HG03432 (cell line): ENCODE results near the gene ZNF512B.
"Not testable (repeated sequence)": the region's sequence is repeated elsewhere in the genome, so short reads cannot be mapped to it uniquely, and the experiment has no call there.

Source experiments
- ATAC-seq: cut with Tn5 transposase; IDR thresholded peaks from one replicate; pipeline ENCODE4 v1.9.1; 2021; ENCODE audit warnings: mild to moderate bottlenecking, moderate library complexity; ENCODE audit not compliant: unreplicated experiment

The ZNF512B gene

DNA sequence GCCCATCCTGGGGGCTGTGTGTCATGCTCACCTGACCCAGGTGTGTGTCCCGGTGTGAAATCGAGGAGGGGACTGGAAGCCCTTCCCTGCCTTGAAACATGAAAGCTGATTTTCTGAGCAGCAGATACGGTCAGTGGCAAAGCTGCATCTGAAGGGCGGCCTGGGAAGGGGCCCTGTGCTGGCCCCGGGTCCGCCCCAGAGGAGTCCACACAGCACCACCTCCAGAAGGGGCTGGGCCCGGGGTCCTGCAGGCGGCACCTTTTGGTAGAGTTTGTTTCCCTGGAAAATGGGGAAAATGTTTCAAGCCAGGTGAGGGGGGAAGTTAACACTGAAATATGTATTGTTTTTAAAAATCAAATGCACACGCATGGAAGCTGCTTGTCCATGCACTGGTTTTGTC is 34.3 kb downstream of the ZNF512B start:
- no peak for ATAC-seq

DNA sequence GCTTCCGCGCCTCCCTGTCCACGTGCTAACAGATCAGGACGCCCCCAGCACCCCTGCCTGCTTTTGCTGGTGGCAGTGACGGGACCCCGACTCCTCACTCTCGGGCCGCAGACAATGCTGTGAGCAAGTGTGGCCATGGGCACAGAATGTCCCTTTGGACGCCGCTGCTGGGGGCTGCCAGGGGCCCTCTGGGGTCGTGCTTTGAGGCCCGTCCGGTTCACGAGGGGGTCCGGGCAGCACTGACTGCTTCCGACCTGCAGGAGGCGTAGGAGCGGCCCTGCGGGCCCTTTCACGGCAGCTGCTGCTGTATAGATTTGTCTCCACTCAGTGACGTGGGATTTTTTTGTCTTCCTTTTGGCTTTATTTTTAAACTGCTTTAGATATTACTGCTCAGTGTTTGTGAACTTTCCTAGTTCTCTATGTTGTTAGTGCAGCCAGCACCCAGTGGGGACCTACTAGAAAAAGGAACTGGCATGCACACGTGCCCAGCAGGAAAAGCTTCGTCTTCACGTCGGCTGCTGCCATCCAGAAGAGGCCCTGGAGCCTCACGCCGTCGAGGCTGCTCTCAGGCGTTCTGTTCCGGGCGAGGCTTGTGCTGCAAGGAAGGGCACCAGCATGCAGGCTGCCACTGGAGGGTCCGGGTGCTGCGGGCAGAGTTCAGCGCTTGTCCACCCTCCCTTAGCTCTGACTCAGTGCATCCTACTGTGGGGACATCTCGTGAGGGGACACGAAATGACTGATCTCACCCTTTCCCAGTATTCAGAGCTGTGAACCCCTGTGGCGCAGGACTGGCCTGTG is 35.3 kb downstream of the ZNF512B start:
- ATAC-seq, result no peak

DNA sequence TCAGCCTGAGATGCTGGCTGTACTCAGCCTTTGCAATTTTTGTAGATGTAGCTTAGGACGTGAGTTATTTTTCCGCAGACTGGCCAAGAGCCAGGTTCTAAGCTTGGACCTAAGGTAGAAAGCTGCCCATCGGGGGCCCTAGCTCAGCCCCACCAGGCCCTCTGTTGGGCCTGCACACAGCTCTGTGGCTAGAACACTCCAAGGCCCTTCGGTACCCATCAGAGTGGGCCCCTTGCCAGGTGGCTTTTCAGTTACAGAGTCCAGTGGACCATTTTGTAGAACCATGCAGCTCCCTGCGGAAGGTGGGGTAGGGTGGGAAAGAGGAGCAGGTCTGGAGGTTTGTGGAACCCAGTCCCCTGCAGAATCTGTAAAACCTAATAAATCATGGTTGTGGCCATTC is 36.1 kb downstream of the ZNF512B start:
- ATAC-seq, result no peak

DNA sequence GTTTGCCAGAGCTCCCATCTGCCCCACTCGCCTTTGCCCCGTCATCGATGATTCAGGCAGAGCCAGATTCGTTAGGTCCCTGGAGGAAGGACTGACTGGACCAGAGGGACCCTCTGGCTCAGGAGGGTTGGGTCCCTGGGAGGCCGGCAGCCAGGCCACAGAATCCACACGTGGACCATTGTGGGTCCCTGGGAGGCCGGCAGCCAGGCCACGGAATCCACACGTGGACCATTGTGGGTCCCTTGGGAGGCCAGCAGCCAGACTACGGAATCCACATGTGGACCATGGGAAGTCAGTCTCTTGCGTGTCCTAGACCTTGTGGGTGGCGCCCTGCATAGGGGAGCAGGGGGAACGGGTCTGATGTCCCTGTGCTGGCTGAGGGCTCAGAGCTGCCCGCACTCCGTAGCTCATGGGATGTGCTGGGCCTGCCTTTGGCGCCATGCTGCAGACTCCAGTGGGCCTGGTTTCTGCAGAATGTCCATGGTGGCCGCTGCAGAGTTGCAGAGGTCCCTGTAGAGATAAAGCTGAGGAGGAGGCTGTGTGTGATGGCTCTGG is 37.0 kb downstream of the ZNF512B start:
- no peak for ATAC-seq

DNA sequence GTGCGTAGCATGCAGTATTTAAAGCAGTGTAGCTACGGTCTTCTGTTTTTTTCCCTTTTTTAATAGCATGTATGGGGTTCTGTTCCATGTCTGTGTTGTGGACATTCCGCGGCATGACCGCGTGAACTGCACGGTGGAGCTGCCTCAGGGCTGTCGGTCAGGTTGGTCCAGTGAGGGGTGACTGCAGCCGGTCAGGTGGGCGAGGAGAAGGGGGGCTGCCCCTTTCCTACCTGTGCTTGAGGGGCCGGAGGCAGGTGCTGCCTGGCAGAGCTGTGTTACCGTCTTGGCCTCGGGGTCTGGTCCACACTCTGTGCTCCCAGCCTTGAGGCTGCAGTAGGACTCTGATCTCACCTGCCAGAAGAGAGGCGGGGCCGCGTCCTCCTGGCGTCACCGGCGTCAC is 38.0 kb downstream of the ZNF512B start:
- no peak for ATAC-seq

DNA sequence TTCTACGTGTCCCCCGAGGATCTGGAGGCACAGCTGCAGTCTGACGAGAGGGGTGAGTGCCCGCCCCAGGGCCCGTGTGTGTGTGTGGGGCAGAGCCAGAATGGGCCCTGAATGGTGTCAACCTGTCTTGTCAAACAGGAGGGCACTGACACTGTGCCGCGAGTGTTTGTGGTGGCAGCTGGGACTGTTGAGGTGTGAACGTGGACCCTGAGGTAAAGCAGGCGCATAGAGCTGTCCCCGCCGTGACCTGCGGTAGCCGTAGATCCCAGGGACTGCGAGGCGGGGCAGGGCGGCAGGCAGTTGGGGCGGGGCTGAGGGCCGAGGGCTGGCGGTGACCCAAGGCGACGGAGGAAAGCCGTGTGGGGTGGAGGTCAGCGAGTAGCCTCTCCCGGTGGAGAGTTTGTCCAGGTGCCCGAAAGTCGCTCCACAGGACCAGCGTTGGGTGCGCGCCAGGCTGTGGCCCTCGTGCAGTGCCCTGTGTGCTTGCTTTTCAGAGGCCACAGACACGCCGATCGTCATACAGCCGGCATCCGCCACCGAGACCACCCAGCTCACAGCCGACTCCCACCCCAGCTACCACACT is 38.7 kb downstream of the ZNF512B start:
- ATAC-seq, result no peak

DNA sequence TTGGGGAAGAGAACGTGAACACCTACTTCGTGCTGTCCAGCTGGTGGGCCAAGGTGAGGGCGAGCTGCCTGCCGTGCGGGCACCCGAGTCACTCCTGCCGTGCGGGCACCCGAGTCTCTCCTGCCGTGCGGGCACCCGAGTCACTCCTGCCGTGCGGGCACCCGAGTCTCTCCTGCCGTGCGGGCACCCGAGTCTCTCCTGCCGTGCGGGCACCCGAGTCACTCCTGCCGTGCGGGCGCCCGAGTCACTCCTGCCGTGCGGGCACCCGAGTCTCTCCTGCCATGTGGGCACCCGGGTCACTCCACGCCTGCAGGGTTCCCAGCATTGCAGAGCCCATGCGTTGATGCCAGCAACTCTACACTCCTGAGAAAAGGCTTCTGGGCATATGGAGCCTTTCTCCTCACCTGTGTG is 40.3 kb downstream of the ZNF512B start:
- not testable (repeated sequence) for ATAC-seq

DNA sequence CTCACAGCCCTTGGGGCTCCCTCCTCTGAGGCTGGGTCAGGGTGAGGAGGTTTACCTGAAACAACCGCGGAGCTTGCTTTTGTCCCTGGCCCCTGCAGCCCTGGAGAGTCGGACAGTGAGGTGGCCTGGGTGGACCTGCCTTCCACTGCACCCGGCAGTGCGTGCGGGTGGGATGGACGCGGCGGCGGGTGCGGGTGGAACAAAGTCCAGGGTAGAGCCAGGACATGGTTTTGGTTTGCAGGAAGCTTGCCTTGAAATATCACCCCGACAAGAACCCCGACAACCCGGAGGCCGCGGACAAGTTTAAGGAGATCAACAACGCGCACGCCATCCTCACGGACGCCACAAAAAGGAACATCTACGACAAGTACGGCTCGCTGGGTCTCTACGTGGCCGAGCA is 40.7 kb downstream of the ZNF512B start:
- no peak for ATAC-seq

DNA sequence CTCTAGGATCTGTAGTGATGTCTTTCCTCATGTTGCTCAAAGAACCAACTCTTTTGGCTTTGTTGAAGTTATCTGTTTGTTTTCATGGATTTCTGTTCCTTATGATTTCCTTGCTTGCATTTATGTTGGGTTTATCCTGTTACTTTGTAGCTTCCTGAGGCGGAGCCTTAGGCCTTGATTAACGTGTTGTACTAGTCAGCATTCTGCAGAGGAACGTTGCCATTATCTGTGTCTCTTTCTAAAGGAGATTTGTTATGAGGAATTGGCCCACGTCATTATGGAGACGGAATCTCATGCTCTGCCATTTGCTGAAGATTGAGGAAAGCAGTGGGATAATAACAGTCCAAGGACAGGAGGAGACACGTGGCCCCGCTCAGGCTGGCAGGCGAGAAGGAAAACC is 43.4 kb downstream of the ZNF512B start:
- ATAC-seq, result no peak

DNA sequence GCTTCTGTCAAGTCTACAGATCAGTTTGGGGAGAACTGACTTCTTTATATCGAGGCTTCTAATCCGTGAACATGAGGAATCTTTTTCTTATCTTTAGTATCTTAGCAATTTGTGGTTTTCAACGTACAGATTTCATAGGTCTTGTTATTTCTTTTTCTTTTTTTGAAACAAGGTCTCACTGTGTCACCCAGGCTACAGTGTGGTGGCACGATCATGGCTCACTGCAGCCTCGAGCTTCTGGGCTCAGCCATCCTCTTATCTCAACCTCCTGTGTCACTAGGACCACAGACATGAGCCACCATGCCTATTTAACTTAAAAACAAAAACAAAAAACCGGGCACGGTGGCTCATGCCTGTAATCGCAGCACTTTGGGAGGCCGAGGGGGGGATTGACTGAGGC is 45.5 kb downstream of the ZNF512B start:
- ATAC-seq, result no peak

DNA sequence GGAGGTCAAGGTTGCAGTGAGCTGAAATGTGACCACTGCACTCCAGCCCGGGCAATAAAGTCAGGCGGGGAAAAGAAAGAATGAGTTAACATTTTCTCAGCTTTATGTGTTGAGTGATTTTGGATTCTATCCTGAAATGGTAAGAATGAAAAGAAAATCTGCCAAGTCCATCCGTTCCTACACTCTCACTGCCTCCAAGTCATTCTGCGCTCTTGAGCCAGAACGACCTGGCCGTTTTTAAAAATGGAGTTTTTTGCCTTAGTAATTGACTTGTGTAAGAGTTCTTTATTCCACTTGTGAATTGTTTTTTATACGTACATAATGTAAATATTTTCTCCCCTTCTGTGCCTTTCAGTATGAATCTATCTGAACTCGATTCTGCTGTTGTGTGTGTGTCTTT is 46.1 kb downstream of the ZNF512B start:
- ATAC-seq, result no peak

DNA sequence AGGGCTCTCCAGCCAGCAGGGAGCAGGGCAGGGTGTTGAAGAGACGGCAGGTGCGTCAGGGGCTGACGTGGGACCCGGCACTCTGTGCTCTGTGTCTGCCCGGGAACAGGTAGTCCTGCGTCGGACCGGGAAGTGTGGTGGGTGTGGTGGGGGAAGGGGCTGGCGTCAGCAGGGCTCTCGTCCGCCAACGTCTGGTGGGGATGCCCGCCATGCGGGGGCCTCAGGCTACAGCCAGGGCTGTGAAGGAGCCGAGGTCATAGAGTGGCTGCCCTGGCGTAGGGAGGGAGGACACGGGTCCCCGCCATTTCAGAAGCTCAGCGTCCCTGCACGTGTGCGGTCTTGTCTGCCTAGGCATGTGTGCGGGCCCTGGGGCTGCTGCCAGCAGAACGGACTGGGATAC is 49.5 kb downstream of the ZNF512B start:
- ATAC-seq, result no peak

DNA sequence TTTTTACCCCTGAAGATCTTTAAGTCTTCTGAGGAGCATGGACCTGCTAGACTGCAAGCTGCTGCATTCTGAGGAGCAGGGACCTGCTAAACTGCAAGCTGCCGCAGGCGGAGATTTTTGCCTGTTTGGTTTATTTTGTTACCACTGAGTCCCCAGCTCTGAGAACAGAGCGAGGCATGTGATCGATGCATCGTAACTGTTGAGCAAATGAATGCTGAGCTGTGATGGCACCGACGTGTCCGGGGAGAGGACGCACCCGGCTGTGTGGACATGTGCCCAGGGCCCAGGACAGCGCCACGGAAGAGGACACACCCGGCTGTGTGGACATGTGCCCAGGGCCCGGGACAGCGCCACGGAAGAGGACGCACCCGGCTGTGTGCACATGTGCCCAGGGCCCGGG is 50.6 kb downstream of the ZNF512B start:
- ATAC-seq, result no peak

DNA sequence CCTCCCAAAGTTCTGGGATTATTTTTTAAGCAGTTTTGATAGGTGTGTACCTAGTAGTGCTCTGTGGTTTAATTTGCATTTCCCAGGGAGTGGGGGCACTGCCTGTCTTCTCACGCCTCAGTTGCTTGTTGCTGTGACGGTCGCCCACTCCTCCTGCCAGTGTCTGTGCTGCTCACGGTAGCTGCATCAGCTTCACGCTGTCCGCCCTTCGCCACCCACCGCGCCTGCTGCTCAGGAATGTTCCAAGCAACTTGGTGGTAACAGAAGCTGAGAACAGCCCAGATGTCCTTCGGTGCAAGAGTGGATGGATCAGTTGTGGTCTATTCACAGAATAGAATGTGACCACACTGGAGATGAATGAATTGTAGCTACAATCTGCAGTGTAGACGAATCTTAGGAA is 51.9 kb downstream of the ZNF512B start:
- no peak for ATAC-seq

DNA sequence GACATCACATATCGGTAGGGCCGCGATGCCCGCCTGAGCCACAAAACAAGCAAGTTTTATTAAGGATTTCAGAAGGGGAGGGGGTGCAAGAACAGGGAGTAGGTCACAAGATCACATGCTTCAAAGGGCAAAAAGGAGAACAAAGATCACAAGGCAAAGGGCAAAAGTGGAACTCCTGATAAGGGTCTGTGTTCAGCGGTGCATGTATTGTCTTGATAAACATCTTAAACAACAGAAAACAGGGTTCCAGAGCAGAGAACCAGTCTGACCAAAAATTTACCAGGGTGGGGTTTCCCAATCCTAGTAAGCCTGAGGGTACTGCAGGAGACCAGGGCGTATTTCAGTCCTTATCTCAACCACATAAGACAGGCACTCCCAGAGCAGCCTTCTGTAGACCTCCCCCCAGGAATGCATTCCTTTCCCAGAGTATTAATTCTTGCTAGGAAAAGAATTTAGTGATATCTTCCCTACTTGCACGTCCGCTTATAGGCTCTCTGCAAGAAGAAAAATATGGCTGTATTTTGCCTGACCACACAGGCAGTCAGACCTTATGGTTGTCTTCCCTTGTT is 53.3 kb downstream of the ZNF512B start:
- ATAC-seq, result not testable (repeated sequence)

DNA sequence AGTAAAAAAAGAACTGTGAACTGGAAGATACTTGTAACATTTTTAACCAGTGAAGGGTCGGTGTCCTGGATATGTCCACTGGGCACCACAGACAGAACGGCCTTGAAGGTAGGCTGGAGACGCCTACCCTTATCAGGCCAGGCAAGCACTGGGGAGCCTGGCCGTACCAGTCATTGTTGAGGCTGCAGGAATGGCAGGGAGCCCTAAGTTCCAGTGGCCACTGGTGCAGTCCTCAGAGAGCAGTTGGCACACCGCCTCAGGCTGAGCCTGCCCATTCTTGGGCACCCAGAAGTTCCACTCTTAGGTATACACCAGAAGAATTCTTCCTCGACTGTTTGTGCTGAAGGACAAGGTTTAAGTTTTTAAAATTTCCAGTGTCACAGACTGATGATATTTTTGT is 54.3 kb downstream of the ZNF512B start:
- no peak for ATAC-seq

DNA sequence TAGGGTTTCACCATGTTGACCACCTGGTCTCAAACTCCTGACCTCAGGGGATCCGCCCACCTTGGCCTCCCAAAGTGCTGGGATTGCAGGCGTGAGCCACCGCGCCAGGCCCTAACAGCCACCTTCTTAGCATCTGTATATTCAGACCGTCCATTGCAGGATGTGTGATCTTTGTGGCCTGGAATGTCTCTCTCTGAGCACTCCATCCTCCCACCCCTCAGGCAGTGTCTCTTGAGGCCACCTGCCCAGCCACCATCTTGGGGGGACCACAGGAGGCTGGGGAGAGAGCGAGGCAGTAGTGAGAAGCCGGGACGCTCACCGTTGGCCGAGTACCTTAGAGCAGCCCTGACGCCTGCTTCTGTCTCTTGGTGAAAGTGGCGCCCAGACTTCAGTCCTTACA is 56.0 kb downstream of the ZNF512B start:
- no peak for ATAC-seq

DNA sequence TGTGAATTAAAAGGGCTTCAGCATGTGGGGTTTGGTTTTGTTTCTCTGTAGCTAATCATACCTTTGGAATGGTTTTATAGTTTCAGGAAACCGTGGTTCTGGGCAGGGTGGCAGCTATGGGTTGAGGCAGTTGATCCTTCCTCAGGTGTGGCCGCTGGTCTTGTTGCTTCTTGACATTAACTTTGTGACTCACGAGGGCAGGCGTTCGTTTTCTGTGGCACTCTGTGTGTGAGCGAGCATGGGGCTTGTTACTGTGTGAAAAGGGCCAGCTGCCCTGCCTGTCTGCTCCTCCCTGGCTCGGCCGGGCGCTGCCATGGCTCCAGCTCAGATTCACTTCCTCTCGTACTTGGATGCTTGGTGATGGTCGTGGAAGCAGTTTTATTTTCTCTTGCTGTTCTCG is 58.6 kb downstream of the ZNF512B start:
- no peak for ATAC-seq

DNA sequence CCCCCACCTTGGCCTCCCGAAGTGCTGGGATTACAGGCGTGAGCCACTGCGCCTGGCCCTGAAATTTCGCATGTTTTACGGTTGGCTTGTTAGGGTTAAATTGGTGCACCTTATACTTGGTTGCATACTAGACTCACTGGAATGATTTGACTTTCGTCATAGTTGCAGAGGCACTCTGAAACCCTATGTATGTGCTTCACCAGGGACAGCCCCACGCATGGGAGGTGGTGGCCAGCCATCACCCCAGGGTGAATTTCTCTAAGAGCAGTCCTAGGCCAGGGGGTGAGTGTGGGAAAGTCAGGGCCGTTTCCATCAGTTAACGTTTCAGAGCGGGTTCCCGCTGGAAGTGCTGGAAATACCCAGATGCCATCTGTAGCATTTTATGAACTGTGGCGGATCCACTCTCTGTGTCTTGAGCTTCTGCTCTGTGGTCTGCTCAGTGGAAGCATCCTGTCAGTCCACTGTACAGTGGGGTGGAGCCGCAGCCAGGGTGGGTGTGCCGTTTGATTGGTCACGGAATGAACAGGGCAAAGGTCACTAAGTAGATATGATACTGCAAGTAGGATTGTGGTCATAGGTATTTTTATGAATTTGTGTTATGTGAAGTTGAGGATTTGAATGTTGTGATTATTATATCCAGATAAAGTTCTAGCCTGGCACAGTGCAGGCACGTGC is 61.6 kb downstream of the ZNF512B start:
- ATAC-seq, result no peak
